ENCODE measurements around the gene ZNHIT6.
A peak's percentile ranks its signal among the peaks of the same experiment; 100 is the strongest.

DNA sequence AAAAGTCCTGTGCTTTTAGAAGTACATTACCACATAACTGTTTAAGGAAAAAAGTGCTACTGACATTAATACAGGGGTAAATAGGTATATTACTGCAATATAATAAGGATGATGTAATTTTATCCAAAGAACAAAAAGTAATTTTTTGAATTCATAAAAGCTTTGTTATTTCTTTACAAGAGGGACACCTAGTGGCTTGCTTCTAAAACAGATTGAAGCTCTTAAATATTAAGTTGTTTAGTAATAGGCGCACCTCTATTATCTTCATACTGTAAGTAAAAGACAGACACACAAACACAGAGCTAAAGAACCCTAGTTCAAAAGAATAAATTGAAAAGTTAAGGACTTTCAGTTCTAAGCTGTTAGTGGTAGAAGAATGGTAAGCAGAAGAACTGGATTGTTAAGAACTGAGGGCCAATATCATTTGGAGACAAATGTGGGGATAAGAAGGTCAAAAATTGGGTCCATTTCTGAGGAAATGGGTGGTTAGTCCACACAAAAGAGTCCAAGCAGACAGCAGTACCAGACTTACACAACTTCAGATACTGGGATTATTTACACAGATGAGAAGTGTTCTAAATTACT, 15.4 kb downstream of the ZNHIT6 start:
- TF ChIP-seq, protein P1, sequence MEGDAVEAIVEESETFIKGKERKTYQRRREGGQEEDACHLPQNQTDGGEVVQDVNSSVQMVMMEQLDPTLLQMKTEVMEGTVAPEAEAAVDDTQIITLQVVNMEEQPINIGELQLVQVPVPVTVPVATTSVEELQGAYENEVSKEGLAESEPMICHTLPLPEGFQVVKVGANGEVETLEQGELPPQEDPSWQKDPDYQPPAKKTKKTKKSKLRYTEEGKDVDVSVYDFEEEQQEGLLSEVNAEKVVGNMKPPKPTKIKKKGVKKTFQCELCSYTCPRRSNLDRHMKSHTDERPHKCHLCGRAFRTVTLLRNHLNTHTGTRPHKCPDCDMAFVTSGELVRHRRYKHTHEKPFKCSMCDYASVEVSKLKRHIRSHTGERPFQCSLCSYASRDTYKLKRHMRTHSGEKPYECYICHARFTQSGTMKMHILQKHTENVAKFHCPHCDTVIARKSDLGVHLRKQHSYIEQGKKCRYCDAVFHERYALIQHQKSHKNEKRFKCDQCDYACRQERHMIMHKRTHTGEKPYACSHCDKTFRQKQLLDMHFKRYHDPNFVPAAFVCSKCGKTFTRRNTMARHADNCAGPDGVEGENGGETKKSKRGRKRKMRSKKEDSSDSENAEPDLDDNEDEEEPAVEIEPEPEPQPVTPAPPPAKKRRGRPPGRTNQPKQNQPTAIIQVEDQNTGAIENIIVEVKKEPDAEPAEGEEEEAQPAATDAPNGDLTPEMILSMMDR (IDR thresholded peaks at IDR 0.05; ENCODE audit: low read length) = peak; percentile 40
- no peak for TF ChIP-seq EZH2 (IDR thresholded peaks at IDR 0.05; ENCODE audit: borderline replicate concordance, low read length)

All from OCI-LY1 (cell line).